HCT116 (cell line): ENCODE measurements around the gene BAHD1. TPM values are rescaled to one million over a fixed set of nuclear protein-coding genes. Genes with fewer than 3 reads are reported as not detected.

Experiments used
- ATAC-seq: fragments of 200-7000 bp; cut with Tn5 transposase; 2 replicates; pipeline ENCODE4 v1.9.1; 2020; ENCODE audit warnings: mild to moderate bottlenecking, moderate library complexity
- BruUV-seq: library from RNA; stranded (reverse); fragments of 400-500 nt; replicated peaks from 2 replicates; lab custom pipeline; 2021; lab: Mats Ljungman, UMichigan
- CTCF ChIA-PET: fragments of 300-600 bp; sonication (Branson Sonifier 250); formaldehyde crosslinking; loops from one replicate; lab custom pipeline; 2021; ENCODE audit warnings: antibody characterized with exemption; lab: Charles Lee
- POLR2A ChIA-PET: fragments of 300-600, 350-600 bp; sonication (Branson Sonifier 250); formaldehyde crosslinking; loops from one replicate; lab custom pipeline; 2021; ENCODE audit warnings: antibody characterized with exemption; lab: Charles Lee
- RAD21 ChIA-PET, 2 experiments: fragments of 300-600 bp; sonication (Branson Sonifier 250); formaldehyde crosslinking; loops; one replicate each; lab custom pipeline; 2023; ENCODE audit warnings: low total read pairs in 2 of 2; ENCODE audit not compliant: uncharacterized antibody in 2 of 2, unreplicated experiment in 2 of 2, low non-redundant PET in 1 of 2; lab: Charles Lee
- DNase-seq: peaks from one replicate; pipeline ENCODE4 v3.0.0-alpha.2; 2010; ENCODE audit warnings: low read depth, low spot score
- H2AFZ ChIP-seq: fragments of 200-600 bp; shearing (Covaris generic), sonication (generic); 2 replicates; pipeline ENCODE4 v1.6.1; 2017; ENCODE audit warnings: low read depth, mixed run types, mixed read lengths, antibody characterized with exemption, low read length; ENCODE audit not compliant: poor library complexity, severe bottlenecking
- H3K27ac ChIP-seq: 2 replicates; pipeline ENCODE4 v1.5.1; 2012; ENCODE audit warnings: low read depth, low read length
- H3K27me3 ChIP-seq: fragments of 200-600 bp; sonication (generic); 2 replicates; pipeline ENCODE4 v1.6.1; 2016; ENCODE audit warnings: mixed run types, low read length, mixed read lengths; ENCODE audit not compliant: insufficient read depth
- H3K36me3 ChIP-seq, 2 experiments: fragments of 200-500 bp in 1 of 2; fragments of 200-600 bp in 1 of 2; sonication (Bioruptor generic) in 1 of 2; sonication (generic) in 1 of 2; 2 replicates each; pipeline versions ENCODE4 v1.5.1 to v1.6.1; 2014 to 2016; ENCODE audit warnings: low read length in 2 of 2, inconsistent platforms in 1 of 2, mixed read lengths in 1 of 2, mixed run types in 1 of 2; ENCODE audit not compliant: insufficient read depth in 2 of 2, control insufficient read depth in 1 of 2
- H3K4me1 ChIP-seq, 2 experiments: fragments of 200-600 bp in 1 of 2; sonication (generic) in 1 of 2; 2 replicates each; pipeline versions ENCODE4 v1.5.1 to v1.6.1; 2012 to 2017; ENCODE audit warnings: low read length in 2 of 2, inconsistent platforms in 1 of 2, mild to moderate bottlenecking in 1 of 2, mixed read lengths in 1 of 2, mixed run types in 1 of 2, moderate library complexity in 1 of 2; ENCODE audit not compliant: insufficient read depth in 2 of 2, control insufficient read depth in 1 of 2
- H3K4me2 ChIP-seq: fragments of 200-600 bp; sonication (generic); 2 replicates; pipeline ENCODE4 v1.6.1; 2017; ENCODE audit warnings: mixed run types, low read length, mixed read lengths
- H3K4me3 ChIP-seq, 2 experiments: fragments of 200-600 bp in 1 of 2; sonication (generic) in 1 of 2; replicated peaks in 1 of 2; 2 replicates each; pipeline ENCODE4 v1.5.1; 2011 to 2016; ENCODE audit warnings: low read length in 2 of 2, control low read depth in 1 of 2, low read depth in 1 of 2, mild to moderate bottlenecking in 1 of 2, mixed read lengths in 1 of 2, mixed run types in 1 of 2
- H3K79me2 ChIP-seq: fragments of 200-600 bp; sonication (generic); 2 replicates; pipeline ENCODE4 v1.6.1; 2017; ENCODE audit warnings: mild to moderate bottlenecking, mixed run types, low read length, moderate library complexity, mixed read lengths; ENCODE audit not compliant: insufficient read depth
- H3K9ac ChIP-seq: fragments of 200-600 bp; sonication (generic); 2 replicates; pipeline ENCODE4 v1.6.1; 2016; ENCODE audit warnings: low read length, mixed read lengths
- H3K9me2 ChIP-seq: fragments of 200-600 bp; sonication (generic), shearing (Covaris generic); 2 replicates; pipeline ENCODE4 v1.6.1; 2017; ENCODE audit warnings: mixed run types, mild to moderate bottlenecking, moderate library complexity; ENCODE audit not compliant: insufficient read depth
- H3K9me3 ChIP-seq, 2 experiments: fragments of 200-500 bp in 1 of 2; fragments of 200-600 bp in 1 of 2; sonication (Bioruptor generic) in 1 of 2; sonication (generic) in 1 of 2; 2 replicates each; pipeline ENCODE4 v1.6.1; 2014 to 2017; ENCODE audit warnings: low read length in 2 of 2, mixed read lengths in 2 of 2, inconsistent platforms in 1 of 2, low read depth in 1 of 2, mild to moderate bottlenecking in 1 of 2, mixed run types in 1 of 2, moderate library complexity in 1 of 2; ENCODE audit not compliant: control insufficient read depth in 1 of 2, insufficient read depth in 1 of 2
- H4K20me1 ChIP-seq: fragments of 200-600 bp; sonication (generic), shearing (Covaris generic); 2 replicates; pipeline ENCODE4 v1.6.1; 2017; ENCODE audit warnings: mixed run types, mild to moderate bottlenecking, moderate library complexity; ENCODE audit not compliant: insufficient read depth
- CBX3 ChIP-seq: IDR thresholded peaks from 2 replicates; pipeline ENCODE4 v1.6.1; 2012; ENCODE audit warnings: low read depth
- CEBPB ChIP-seq: IDR thresholded peaks from 2 replicates; pipeline ENCODE4 v1.6.1; 2012; ENCODE audit warnings: low read depth
- EGR1 ChIP-seq: IDR thresholded peaks from 2 replicates; pipeline ENCODE4 v1.6.1; 2012; ENCODE audit warnings: low read depth
- ELF1 ChIP-seq: IDR thresholded peaks from 2 replicates; pipeline ENCODE4 v1.6.1; 2012; ENCODE audit warnings: low read depth, borderline replicate concordance
- EZH2 ChIP-seq: fragments of 200-600 bp; sonication (generic); IDR thresholded peaks from 2 replicates; pipeline ENCODE4 v1.6.1; 2017; ENCODE audit warnings: antibody characterized with exemption, mixed run types
- EZH2phosphoT487 ChIP-seq: fragments of 200-600 bp; IDR thresholded peaks from 2 replicates; pipeline ENCODE4 v1.6.1; 2018; ENCODE audit warnings: antibody characterized with exemption, borderline replicate concordance
- FOSL1 ChIP-seq: IDR thresholded peaks from 2 replicates; pipeline ENCODE4 v1.6.1; 2012; ENCODE audit warnings: low read depth
- POLR2A ChIP-seq: IDR thresholded peaks from 2 replicates; pipeline ENCODE4 v1.7.0; 2011; ENCODE audit warnings: borderline replicate concordance; ENCODE audit not compliant: insufficient read depth, insufficient read length; ENCODE audit errors: extremely low read depth
- POLR2AphosphoS5 ChIP-seq: IDR thresholded peaks from 2 replicates; pipeline ENCODE4 v1.6.1; 2011; ENCODE audit warnings: mild to moderate bottlenecking, low read depth, low read length, moderate library complexity
- SIN3A ChIP-seq: IDR thresholded peaks from 2 replicates; pipeline ENCODE4 v1.6.1; 2012; ENCODE audit warnings: low read depth
- SP1 ChIP-seq: IDR thresholded peaks from 2 replicates; pipeline ENCODE4 v1.6.1; 2012; ENCODE audit warnings: low read depth
- TCF7L2 ChIP-seq: IDR thresholded peaks from 2 replicates; pipeline ENCODE4 v1.7.0; 2011; ENCODE audit warnings: borderline replicate concordance, inconsistent platforms; ENCODE audit not compliant: insufficient read depth, insufficient read length; ENCODE audit errors: extremely low read depth
- YY1 ChIP-seq: IDR thresholded peaks from 2 replicates; pipeline ENCODE4 v1.6.1; 2011; ENCODE audit warnings: low read length, low read depth, moderate library complexity, mild to moderate bottlenecking; ENCODE audit not compliant: insufficient replicate concordance; ENCODE audit errors: extremely low read depth
- intact Hi-C: fragments of 100-400 bp; cut with micrococcal nuclease; formaldehyde crosslinking; loops from 2 replicates; pipeline ENCODE4 v1.10.0; 2022
- total RNA-seq: library from RNA; stranded (reverse); gene quantifications from one replicate; pipeline ENCODE4 v1.2.1, GENCODE V29; 2021; ENCODE audit not compliant: unreplicated experiment
- TF ChIP-seq, protein P1 (sequence below): IDR thresholded peaks from 2 replicates; pipeline ENCODE4 v1.6.1; 2012
- TF ChIP-seq, protein P2 (sequence below), 3 experiments: fragments of 200-600 bp in 1 of 3; sonication (generic) in 1 of 3; IDR thresholded peaks in 2 of 3; conservative IDR thresholded peaks in 1 of 3; 2 replicates each; pipeline ENCODE4 v1.5.1; 2012 to 2017; ENCODE audit warnings: low read depth in 2 of 3, low read length in 2 of 3, antibody characterized with exemption in 1 of 3, borderline replicate concordance in 1 of 3, control low read depth in 1 of 3, mild to moderate bottlenecking in 1 of 3, mixed read lengths in 1 of 3, mixed run types in 1 of 3, moderate library complexity in 1 of 3; ENCODE audit not compliant: insufficient read depth in 1 of 3
- TF ChIP-seq, protein P3 (sequence below): IDR thresholded peaks from 2 replicates; pipeline ENCODE4 v1.6.1; 2012; ENCODE audit warnings: low read depth
- TF ChIP-seq, protein P4 (sequence below): IDR thresholded peaks from 2 replicates; pipeline ENCODE4 v1.6.1; 2011; ENCODE audit warnings: mild to moderate bottlenecking, low read length, moderate library complexity; ENCODE audit not compliant: insufficient replicate concordance; ENCODE audit errors: extremely low read depth
- TF ChIP-seq, protein P5 (sequence below): IDR thresholded peaks from 2 replicates; pipeline ENCODE4 v1.6.1; 2012

BAHD1 gene
- total RNA-seq, 1 experiment from 2014 or later: 25.0 TPM

DNA sequence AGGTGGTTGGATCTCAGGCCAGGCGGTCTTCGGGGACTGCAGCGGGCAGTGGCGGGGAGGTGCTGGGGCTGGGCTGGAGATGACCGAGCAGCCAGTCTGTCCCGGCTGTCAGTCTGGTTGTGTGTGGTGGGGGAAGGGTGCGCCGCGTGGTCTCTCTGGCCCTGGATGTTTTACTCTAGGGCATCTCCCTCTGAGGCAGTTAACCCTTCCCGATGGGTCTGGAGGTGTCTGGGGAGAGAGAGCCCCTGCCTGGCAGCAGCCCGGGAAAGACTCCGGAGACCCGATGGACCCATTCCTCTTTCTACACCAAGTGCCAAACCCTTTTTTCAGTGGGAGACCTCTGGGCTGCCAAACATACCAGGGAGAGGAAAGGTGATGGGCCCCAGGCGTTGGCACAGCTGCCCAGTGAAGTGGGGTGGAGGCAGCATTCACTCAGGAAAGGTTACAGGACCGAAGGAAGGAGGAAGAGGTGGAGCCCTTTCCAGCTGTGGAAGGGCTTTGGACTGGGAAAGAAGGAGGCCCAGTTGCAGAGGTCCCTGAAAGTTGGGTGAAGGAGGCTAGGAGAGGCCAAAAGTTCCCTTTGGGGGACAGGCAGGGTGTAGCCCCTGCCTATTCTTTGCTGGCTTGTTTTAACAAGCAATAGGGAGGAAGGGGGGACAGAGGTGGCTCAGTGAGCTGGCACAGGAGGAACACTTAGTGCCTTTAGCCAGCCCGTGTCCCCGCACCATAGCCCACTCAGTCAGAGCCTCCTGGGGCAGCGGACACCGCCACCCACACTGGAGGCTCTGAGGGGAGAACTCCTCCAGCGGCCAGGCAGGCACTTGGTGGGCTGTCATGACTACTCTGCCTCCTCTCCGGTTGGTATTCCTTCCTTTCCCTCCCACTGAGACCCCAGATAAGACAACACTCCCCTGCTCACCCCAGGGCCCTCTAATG lies 2.7 kb upstream of the BAHD1 start:
- H3K4me3 ChIP-seq: no peak overlapping the region
- no peak for DNase-seq
- no TSS peak for BruUV-seq
- H3K36me3 ChIP-seq: no peaks in the 10 kb centered on the region
- H4K20me1 ChIP-seq: no peaks in the 10 kb centered on the region
- no peaks in the 10 kb centered on the region for H3K9me2 ChIP-seq
- intact Hi-C loops: no loop called here
- TF ChIP-seq SIN3A (no peak), YY1 (no peak), ELF1 (no peak), CEBPB (no peak), EGR1 (no peak), FOSL1 (no peak), POLR2A (no peak), EZH2 (no peak), CBX3 (no peak), EZH2phosphoT487 (no peak), SP1 (no peak), TCF7L2 (no peak), POLR2AphosphoS5 (no peak)
- TF ChIP-seq, protein P1, sequence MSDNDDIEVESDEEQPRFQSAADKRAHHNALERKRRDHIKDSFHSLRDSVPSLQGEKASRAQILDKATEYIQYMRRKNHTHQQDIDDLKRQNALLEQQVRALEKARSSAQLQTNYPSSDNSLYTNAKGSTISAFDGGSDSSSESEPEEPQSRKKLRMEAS: no peak
- TF ChIP-seq, protein P2, sequence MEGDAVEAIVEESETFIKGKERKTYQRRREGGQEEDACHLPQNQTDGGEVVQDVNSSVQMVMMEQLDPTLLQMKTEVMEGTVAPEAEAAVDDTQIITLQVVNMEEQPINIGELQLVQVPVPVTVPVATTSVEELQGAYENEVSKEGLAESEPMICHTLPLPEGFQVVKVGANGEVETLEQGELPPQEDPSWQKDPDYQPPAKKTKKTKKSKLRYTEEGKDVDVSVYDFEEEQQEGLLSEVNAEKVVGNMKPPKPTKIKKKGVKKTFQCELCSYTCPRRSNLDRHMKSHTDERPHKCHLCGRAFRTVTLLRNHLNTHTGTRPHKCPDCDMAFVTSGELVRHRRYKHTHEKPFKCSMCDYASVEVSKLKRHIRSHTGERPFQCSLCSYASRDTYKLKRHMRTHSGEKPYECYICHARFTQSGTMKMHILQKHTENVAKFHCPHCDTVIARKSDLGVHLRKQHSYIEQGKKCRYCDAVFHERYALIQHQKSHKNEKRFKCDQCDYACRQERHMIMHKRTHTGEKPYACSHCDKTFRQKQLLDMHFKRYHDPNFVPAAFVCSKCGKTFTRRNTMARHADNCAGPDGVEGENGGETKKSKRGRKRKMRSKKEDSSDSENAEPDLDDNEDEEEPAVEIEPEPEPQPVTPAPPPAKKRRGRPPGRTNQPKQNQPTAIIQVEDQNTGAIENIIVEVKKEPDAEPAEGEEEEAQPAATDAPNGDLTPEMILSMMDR (IDR thresholded peaks at IDR 0.05 in 2 of 3, conservative IDR thresholded peaks at IDR 0.05 in 1 of 3; ENCODE audit: borderline replicate concordance in 1 of 3, insufficient read depth in 1 of 3, low read depth in 2 of 3, low read length in 2 of 3): no peak
- TF ChIP-seq, protein P3, sequence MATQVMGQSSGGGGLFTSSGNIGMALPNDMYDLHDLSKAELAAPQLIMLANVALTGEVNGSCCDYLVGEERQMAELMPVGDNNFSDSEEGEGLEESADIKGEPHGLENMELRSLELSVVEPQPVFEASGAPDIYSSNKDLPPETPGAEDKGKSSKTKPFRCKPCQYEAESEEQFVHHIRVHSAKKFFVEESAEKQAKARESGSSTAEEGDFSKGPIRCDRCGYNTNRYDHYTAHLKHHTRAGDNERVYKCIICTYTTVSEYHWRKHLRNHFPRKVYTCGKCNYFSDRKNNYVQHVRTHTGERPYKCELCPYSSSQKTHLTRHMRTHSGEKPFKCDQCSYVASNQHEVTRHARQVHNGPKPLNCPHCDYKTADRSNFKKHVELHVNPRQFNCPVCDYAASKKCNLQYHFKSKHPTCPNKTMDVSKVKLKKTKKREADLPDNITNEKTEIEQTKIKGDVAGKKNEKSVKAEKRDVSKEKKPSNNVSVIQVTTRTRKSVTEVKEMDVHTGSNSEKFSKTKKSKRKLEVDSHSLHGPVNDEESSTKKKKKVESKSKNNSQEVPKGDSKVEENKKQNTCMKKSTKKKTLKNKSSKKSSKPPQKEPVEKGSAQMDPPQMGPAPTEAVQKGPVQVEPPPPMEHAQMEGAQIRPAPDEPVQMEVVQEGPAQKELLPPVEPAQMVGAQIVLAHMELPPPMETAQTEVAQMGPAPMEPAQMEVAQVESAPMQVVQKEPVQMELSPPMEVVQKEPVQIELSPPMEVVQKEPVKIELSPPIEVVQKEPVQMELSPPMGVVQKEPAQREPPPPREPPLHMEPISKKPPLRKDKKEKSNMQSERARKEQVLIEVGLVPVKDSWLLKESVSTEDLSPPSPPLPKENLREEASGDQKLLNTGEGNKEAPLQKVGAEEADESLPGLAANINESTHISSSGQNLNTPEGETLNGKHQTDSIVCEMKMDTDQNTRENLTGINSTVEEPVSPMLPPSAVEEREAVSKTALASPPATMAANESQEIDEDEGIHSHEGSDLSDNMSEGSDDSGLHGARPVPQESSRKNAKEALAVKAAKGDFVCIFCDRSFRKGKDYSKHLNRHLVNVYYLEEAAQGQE: no peak
- TF ChIP-seq, protein P4, sequence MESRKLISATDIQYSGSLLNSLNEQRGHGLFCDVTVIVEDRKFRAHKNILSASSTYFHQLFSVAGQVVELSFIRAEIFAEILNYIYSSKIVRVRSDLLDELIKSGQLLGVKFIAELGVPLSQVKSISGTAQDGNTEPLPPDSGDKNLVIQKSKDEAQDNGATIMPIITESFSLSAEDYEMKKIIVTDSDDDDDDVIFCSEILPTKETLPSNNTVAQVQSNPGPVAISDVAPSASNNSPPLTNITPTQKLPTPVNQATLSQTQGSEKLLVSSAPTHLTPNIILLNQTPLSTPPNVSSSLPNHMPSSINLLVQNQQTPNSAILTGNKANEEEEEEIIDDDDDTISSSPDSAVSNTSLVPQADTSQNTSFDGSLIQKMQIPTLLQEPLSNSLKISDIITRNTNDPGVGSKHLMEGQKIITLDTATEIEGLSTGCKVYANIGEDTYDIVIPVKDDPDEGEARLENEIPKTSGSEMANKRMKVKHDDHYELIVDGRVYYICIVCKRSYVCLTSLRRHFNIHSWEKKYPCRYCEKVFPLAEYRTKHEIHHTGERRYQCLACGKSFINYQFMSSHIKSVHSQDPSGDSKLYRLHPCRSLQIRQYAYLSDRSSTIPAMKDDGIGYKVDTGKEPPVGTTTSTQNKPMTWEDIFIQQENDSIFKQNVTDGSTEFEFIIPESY: no peak
- TF ChIP-seq, protein P5, sequence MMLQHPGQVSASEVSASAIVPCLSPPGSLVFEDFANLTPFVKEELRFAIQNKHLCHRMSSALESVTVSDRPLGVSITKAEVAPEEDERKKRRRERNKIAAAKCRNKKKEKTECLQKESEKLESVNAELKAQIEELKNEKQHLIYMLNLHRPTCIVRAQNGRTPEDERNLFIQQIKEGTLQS: no peak
- TF ChIP-seq, all 23 proteins: peak for 0
- Histone ChIP-seq H3K79me2 (peaks cover 14% of the 10 kb centered on the region), H3K27ac (no peak overlapping the region), H3K4me2 (no peak overlapping the region), H3K27me3 (no peaks in the 10 kb centered on the region), H3K9me3 (no peaks in the 10 kb centered on the region), H3K4me1 (peaks cover 10 to 26% of the 10 kb centered on the region in 2 experiments; a peak in 3 of 4 replicates), H2AFZ (no peak overlapping the region), H3K9ac (no peak overlapping the region)
- ChIA-PET RAD21 (no interaction called here), POLR2A (no interaction called here), CTCF (interaction anchor here (1.6 kb wide), 1 partner anchor 128 kb away, joined by 3 read pairs; no protein-coding TSS in a partner anchor)
- ATAC-seq: no peak
